ENCODE results near the gene CCR1.
"Not testable (repeated sequence)": the region's sequence is repeated elsewhere in the genome, so short reads cannot be mapped to it uniquely, and the experiment has no call there.

- TF ChIP-seq, protein P1, sequence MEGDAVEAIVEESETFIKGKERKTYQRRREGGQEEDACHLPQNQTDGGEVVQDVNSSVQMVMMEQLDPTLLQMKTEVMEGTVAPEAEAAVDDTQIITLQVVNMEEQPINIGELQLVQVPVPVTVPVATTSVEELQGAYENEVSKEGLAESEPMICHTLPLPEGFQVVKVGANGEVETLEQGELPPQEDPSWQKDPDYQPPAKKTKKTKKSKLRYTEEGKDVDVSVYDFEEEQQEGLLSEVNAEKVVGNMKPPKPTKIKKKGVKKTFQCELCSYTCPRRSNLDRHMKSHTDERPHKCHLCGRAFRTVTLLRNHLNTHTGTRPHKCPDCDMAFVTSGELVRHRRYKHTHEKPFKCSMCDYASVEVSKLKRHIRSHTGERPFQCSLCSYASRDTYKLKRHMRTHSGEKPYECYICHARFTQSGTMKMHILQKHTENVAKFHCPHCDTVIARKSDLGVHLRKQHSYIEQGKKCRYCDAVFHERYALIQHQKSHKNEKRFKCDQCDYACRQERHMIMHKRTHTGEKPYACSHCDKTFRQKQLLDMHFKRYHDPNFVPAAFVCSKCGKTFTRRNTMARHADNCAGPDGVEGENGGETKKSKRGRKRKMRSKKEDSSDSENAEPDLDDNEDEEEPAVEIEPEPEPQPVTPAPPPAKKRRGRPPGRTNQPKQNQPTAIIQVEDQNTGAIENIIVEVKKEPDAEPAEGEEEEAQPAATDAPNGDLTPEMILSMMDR (conservative IDR thresholded peaks at IDR 0.05; ENCODE audit: low read depth, low read length) = not testable (repeated sequence)
- not testable (repeated sequence) for TF ChIP-seq EZH2 (IDR thresholded peaks at IDR 0.05; ENCODE audit: borderline replicate concordance, low read depth, low read length, poor library complexity, severe bottlenecking)
Measured at GRCh38 chr3:46157685-46158084, 50.4 kb downstream of the CCR1 start.
